ENCODE measurements around the gene NAPA. TPM values are rescaled to one million over a fixed set of nuclear protein-coding genes. Genes with fewer than 3 reads are reported as not detected.
A peak's percentile ranks its signal among the peaks of the same experiment; 100 is the strongest.

NAPA gene
- total RNA-seq, 1 experiment from 2014 or later: 61.3 TPM

DNA sequence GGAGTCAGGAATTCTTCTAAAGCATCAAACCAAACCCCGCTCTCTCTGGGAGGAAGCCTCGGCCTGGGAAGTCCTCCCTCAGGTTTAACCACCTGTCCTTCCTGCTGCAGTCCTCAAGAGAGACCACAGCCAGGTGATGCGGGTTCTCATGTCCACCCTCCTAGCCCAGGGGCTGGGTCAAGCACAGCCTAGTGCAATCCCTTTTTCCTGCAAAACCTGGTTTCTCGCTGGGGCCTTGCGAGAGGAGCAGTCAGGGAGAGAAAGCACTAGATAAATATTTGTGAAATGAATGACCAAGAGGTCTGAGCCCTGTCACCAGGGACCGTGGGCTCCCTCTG is 45.5 kb downstream of the NAPA start:
- Mint-ChIP-seq H3K27ac (no peak overlapping the region), H3K27me3 (ENCODE audit: low read depth) (peaks cover 18% of the 10 kb centered on the region), H3K36me3 (no peaks in the 10 kb centered on the region), H3K9me3 (no peaks in the 10 kb centered on the region), H3K4me1 (peaks cover 43% of the 10 kb centered on the region), H3K4me3 (peak overlapping the region; percentile 10; the same call in 1 of the 2 replicates)
- ChIA-PET POLR2A (no interaction called here), CTCF (interaction anchor here (2.2 to 2.5 kb wide), 3 partner anchors 33 to 244 kb away, joined by 11 to 20 read pairs (median 16); partner anchors contain the start of gene EHD2)
- ATAC-seq (no peak), DNase-seq (ENCODE audit: low spot score) (no peak)
- TF ChIP-seq ETV6 (CRISPR knock-in tag; IDR thresholded peaks at IDR 0.05): no peak
- TF ChIP-seq TCF7 (CRISPR knock-in tag; IDR thresholded peaks at IDR 0.05; ENCODE audit: low read depth): no peak
- TF ChIP-seq, protein P1, sequence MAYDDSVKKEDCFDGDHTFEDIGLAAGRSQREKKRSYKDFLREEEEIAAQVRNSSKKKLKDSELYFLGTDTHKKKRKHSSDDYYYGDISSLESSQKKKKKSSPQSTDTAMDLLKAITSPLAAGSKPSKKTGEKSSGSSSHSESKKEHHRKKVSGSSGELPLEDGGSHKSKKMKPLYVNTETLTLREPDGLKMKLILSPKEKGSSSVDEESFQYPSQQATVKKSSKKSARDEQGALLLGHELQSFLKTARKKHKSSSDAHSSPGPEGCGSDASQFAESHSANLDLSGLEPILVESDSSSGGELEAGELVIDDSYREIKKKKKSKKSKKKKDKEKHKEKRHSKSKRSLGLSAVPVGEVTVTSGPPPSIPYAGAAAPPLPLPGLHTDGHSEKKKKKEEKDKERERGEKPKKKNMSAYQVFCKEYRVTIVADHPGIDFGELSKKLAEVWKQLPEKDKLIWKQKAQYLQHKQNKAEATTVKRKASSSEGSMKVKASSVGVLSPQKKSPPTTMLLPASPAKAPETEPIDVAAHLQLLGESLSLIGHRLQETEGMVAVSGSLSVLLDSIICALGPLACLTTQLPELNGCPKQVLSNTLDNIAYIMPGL (CRISPR knock-in tag; IDR thresholded peaks at IDR 0.05): no peak
- TF ChIP-seq ATF1 (CRISPR knock-in tag; IDR thresholded peaks at IDR 0.05): no peak
- TF ChIP-seq, protein P2, sequence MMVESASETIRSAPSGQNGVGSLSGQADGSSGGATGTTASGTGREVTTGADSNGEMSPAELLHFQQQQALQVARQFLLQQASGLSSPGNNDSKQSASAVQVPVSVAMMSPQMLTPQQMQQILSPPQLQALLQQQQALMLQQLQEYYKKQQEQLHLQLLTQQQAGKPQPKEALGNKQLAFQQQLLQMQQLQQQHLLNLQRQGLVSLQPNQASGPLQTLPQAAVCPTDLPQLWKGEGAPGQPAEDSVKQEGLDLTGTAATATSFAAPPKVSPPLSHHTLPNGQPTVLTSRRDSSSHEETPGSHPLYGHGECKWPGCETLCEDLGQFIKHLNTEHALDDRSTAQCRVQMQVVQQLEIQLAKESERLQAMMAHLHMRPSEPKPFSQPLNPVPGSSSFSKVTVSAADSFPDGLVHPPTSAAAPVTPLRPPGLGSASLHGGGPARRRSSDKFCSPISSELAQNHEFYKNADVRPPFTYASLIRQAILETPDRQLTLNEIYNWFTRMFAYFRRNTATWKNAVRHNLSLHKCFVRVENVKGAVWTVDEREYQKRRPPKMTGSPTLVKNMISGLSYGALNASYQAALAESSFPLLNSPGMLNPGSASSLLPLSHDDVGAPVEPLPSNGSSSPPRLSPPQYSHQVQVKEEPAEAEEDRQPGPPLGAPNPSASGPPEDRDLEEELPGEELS (CRISPR knock-in tag; IDR thresholded peaks at IDR 0.05): no peak
- TF ChIP-seq TEAD4 (CRISPR knock-in tag; IDR thresholded peaks at IDR 0.05): no peak
- TF ChIP-seq ZNF416 (CRISPR knock-in tag; IDR thresholded peaks at IDR 0.05): no peak
- TF ChIP-seq FOXP1 (CRISPR knock-in tag; IDR thresholded peaks at IDR 0.05; ENCODE audit: borderline replicate concordance): no peak
- TF ChIP-seq FOXJ3 (CRISPR knock-in tag; IDR thresholded peaks at IDR 0.05; ENCODE audit: borderline replicate concordance): no peak
- TF ChIP-seq, protein P3, sequence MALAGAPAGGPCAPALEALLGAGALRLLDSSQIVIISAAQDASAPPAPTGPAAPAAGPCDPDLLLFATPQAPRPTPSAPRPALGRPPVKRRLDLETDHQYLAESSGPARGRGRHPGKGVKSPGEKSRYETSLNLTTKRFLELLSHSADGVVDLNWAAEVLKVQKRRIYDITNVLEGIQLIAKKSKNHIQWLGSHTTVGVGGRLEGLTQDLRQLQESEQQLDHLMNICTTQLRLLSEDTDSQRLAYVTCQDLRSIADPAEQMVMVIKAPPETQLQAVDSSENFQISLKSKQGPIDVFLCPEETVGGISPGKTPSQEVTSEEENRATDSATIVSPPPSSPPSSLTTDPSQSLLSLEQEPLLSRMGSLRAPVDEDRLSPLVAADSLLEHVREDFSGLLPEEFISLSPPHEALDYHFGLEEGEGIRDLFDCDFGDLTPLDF (CRISPR knock-in tag; IDR thresholded peaks at IDR 0.05): no peak
- no peak for TF ChIP-seq ZNF138 (CRISPR knock-in tag; conservative IDR thresholded peaks at IDR 0.05)
- no peak for TF ChIP-seq JUN (CRISPR knock-in tag; IDR thresholded peaks at IDR 0.05)
- TF ChIP-seq, protein P4, sequence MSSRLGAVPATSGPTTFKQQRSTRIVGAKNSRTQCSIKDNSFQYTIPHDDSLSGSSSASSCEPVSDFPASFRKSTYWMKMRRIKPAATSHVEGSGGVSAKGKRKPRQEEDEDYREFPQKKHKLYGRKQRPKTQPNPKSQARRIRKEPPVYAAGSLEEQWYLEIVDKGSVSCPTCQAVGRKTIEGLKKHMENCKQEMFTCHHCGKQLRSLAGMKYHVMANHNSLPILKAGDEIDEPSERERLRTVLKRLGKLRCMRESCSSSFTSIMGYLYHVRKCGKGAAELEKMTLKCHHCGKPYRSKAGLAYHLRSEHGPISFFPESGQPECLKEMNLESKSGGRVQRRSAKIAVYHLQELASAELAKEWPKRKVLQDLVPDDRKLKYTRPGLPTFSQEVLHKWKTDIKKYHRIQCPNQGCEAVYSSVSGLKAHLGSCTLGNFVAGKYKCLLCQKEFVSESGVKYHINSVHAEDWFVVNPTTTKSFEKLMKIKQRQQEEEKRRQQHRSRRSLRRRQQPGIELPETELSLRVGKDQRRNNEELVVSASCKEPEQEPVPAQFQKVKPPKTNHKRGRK (CRISPR knock-in tag; IDR thresholded peaks at IDR 0.05; ENCODE audit: borderline replicate concordance): no peak
- TF ChIP-seq, protein P5, sequence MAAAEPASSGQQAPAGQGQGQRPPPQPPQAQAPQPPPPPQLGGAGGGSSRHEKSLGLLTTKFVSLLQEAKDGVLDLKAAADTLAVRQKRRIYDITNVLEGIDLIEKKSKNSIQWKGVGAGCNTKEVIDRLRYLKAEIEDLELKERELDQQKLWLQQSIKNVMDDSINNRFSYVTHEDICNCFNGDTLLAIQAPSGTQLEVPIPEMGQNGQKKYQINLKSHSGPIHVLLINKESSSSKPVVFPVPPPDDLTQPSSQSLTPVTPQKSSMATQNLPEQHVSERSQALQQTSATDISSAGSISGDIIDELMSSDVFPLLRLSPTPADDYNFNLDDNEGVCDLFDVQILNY (CRISPR knock-in tag; IDR thresholded peaks at IDR 0.05): no peak
- TF ChIP-seq, protein P6, sequence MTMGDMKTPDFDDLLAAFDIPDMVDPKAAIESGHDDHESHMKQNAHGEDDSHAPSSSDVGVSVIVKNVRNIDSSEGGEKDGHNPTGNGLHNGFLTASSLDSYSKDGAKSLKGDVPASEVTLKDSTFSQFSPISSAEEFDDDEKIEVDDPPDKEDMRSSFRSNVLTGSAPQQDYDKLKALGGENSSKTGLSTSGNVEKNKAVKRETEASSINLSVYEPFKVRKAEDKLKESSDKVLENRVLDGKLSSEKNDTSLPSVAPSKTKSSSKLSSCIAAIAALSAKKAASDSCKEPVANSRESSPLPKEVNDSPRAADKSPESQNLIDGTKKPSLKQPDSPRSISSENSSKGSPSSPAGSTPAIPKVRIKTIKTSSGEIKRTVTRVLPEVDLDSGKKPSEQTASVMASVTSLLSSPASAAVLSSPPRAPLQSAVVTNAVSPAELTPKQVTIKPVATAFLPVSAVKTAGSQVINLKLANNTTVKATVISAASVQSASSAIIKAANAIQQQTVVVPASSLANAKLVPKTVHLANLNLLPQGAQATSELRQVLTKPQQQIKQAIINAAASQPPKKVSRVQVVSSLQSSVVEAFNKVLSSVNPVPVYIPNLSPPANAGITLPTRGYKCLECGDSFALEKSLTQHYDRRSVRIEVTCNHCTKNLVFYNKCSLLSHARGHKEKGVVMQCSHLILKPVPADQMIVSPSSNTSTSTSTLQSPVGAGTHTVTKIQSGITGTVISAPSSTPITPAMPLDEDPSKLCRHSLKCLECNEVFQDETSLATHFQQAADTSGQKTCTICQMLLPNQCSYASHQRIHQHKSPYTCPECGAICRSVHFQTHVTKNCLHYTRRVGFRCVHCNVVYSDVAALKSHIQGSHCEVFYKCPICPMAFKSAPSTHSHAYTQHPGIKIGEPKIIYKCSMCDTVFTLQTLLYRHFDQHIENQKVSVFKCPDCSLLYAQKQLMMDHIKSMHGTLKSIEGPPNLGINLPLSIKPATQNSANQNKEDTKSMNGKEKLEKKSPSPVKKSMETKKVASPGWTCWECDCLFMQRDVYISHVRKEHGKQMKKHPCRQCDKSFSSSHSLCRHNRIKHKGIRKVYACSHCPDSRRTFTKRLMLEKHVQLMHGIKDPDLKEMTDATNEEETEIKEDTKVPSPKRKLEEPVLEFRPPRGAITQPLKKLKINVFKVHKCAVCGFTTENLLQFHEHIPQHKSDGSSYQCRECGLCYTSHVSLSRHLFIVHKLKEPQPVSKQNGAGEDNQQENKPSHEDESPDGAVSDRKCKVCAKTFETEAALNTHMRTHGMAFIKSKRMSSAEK (CRISPR knock-in tag; IDR thresholded peaks at IDR 0.05; ENCODE audit: borderline replicate concordance): no peak
- TF ChIP-seq GABPB1 (CRISPR knock-in tag; IDR thresholded peaks at IDR 0.05): no peak
- TF ChIP-seq, protein P7, sequence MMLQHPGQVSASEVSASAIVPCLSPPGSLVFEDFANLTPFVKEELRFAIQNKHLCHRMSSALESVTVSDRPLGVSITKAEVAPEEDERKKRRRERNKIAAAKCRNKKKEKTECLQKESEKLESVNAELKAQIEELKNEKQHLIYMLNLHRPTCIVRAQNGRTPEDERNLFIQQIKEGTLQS (CRISPR knock-in tag; conservative IDR thresholded peaks at IDR 0.05): no peak
- TF ChIP-seq, protein P8, sequence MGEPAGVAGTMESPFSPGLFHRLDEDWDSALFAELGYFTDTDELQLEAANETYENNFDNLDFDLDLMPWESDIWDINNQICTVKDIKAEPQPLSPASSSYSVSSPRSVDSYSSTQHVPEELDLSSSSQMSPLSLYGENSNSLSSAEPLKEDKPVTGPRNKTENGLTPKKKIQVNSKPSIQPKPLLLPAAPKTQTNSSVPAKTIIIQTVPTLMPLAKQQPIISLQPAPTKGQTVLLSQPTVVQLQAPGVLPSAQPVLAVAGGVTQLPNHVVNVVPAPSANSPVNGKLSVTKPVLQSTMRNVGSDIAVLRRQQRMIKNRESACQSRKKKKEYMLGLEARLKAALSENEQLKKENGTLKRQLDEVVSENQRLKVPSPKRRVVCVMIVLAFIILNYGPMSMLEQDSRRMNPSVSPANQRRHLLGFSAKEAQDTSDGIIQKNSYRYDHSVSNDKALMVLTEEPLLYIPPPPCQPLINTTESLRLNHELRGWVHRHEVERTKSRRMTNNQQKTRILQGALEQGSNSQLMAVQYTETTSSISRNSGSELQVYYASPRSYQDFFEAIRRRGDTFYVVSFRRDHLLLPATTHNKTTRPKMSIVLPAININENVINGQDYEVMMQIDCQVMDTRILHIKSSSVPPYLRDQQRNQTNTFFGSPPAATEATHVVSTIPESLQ (CRISPR knock-in tag; IDR thresholded peaks at IDR 0.05): no peak
